Measurements from ENCODE around the gene GABRG3. TPM values are rescaled to one million over a fixed set of nuclear protein-coding genes. Genes with fewer than 3 reads are reported as not detected.

GABRG3 gene
- 0.18 TPM for polyA plus RNA-seq (ENCODE audit: insufficient read length)

GRCh38 chr15:26970712-26971210, at the start of gene GABRG3:
GABRG3 (plus strand) TSS chr15:26971181.
- peak; percentile 14 for DNase-seq

GRCh38 chr15:26921433-26921832, 49.5 kb upstream of the GABRG3 start:
- no peak for DNase-seq

DNA sequence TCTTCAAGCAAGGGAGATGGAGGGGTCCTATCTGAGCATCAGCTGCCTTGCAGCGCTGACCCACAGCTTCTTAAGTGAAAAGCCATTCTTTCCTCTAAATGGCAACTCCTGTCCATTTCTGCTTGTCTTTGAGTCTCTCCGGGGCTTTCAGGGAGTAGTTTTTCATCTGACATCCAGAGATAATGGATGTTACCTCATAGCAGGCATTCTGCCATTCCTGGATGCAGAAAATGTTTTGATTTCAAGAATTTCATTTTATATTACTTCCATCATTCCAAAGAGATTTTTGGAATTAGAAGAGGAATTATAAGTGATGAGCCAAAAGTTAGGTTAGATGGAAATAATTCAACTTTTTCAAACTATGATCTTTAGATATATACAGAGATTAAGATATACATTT, 44.9 kb upstream of the GABRG3 start:
- DNase-seq: no peak

- DNase-seq: no peak
Measured at GRCh38 chr15:26928051-26928450, 42.9 kb upstream of the GABRG3 start.

- no peak for DNase-seq
Measured at GRCh38 chr15:26929588-26929987, 41.4 kb upstream of the GABRG3 start.

- DNase-seq: no peak
Measured at GRCh38 chr15:26934848-26935247, 36.1 kb upstream of the GABRG3 start.

GRCh38 chr15:26935322-26935721, 35.7 kb upstream of the GABRG3 start:
- DNase-seq: no peak

GRCh38 chr15:26936502-26936901, 34.5 kb upstream of the GABRG3 start:
- DNase-seq: no peak

DNA sequence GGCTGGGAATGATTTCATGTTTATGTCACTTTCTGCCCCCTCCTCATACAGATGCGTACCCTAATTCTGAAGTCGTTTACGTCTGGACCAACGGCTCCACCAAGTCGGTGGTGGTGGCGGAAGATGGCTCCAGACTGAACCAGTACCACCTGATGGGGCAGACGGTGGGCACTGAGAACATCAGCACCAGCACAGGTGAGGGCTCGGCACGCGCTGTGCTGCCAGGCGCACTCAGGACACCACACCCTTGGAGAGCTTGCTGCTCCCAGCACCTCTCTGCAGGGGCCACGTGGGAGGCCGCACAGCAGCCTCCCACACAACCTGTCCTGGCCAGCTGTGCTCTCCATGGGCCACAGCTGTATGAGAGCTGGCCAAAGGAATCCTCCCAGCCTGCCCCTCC, 33.8 kb upstream of the GABRG3 start:
- no peak for DNase-seq

DNA sequence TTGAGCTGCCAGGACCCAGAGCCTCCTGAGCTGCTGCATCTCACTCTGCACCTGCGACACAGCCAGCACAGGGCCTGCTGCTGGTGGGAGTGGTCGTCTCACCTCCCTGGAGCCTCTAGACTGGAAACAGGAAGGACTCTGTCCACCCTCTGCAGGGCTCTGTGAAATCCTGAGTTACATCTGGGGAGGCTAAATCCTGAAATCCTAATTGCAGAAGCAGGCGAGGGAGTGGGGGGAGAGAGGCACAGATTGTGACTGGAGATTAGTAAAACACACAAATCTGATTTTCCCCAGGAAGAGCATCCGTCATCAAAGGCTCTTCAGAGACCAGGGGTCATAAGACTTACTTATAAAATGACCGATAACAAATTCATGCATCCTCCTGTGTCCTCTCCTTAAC, 31.6 kb upstream of the GABRG3 start:
- no peak for DNase-seq

DNA sequence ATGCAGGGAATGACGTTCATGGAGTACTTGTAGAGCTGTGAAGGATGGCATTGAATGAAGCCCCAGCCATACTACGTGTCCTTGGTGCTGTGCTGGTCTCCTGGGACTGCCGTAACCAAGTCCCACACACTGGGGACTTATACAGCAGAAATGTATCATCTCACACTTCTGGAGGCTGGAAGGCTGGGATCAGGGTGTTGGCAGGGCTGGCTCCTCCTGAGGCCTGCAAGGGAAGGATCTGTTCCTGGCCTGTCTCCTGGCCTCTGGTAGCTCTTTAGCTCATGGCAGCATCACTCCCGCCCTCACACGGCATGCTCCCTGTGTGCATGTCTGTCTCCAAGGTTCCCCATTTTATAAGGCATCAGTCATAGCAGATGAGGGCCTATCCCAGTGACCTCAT, 29.5 kb upstream of the GABRG3 start:
- DNase-seq: no peak

DNA sequence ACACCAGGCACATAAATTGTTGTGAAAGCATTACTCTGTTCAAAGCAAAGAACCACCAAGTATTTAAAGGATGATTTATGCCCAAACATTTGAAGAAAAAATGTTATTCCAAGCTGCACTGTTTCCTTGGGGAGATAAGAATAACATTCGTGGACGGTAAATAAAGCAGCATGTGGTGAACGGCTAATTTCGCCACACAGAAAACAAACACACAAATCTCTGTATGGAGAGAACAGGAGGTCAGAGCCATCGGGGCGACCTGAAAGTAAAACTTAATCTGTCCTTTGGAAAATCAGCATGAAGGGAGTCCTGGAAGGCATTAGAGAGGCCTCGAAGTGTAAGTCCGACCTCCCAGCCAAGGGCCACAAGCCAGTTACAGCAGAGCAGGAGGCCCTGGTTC, 27.1 kb upstream of the GABRG3 start:
- DNase-seq: no peak

- DNase-seq: no peak
Measured at GRCh38 chr15:26945046-26945445, 25.9 kb upstream of the GABRG3 start.

GRCh38 chr15:26950001-26950400, 21.0 kb upstream of the GABRG3 start:
- no peak for DNase-seq

GRCh38 chr15:26954403-26954802, 16.6 kb upstream of the GABRG3 start:
- DNase-seq: no peak

- DNase-seq: peak; percentile 56
Measured at GRCh38 chr15:26967719-26968269, 3.2 kb upstream of the GABRG3 start.

- DNase-seq: no peak
Measured at GRCh38 chr15:26968806-26969205, 2.2 kb upstream of the GABRG3 start.

DNA sequence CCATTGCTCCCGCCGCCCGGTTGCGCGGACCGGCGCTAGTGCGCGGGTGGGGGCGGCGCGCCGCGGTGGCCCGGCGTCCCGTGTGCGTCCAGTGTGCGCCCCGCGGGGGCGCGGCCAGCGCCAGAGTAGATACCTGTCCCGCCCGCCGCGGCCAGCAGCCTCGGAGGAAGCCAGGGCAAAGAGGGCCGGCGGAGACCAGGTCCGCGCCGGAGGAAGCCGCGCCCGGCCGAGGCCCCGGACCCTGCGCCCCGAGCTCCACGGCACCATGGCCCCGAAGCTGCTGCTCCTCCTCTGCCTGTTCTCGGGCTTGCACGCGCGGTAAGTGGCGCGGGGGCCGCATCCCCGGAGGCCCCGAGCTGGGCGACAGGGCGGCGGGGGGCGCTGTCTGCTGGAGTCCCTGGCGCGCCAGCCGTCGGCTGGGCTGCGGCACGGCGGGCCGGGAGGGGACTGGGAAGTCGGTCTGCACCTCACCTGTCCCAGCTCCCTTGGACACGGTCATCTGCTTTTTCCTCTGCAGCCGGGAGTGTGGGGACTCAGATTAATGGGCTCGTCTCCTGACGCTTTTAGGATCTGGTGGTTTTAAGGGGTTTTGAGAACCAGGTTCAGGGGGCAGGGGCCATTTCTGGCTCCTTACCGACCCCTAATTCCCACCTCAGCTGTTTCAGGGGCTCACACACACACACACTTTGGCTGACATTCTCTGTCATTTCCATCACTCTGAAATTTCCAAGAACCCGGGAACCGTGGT, 464 bp downstream of the GABRG3 start:
- DNase-seq: peak; percentile 6

- DNase-seq: no peak
Measured at GRCh38 chr15:26972636-26973035, 1.7 kb downstream of the GABRG3 start.

GRCh38 chr15:26974120-26974780, 3.3 kb downstream of the GABRG3 start:
- peak; percentile 32 for DNase-seq

- DNase-seq: no peak
Measured at GRCh38 chr15:26981492-26981891, 10.5 kb downstream of the GABRG3 start.

DNA sequence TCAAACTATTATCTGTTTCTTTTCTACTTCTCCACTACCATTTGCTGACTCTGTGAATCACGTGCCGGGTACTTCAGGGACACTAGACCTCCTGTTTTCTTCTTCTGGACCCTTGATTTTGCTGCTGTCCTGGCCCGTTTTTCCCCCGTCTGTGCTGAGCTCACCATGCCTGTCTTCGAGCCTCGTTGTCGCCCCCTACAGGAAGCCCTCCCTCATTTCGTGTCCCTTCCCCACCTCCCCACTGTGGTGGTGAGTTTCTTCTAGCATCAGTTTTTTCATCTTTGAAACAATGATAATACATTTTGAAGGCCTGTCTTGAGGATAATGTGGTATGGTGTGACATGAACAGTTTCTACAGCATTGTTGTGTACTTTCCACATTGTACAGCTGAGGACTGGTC, 12.8 kb downstream of the GABRG3 start:
- no peak for DNase-seq

GRCh38 chr15:26985050-26985449, 14.1 kb downstream of the GABRG3 start:
- no peak for DNase-seq

DNA sequence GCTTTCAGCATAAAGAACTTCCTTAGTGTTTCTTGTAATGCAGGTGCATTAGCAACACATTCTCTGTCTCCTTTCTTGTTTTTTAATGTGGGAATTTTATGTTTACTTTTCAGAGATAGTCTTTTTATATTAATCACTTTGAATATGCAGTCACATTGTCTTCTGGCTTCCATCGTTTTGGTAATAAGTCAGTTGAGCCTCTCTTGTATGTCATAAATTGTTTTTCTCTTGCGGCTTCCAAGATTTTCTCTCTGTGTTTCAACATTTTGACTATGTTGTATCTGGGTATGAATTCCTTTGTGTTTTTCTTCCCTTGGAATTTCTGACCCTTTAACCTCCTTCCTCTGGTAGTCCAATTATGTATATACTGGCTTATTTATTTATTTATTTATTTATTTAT, 25.3 kb downstream of the GABRG3 start:
- DNase-seq: no peak

All from hindlimb muscle (tissue), 1 donor.